Liver (tissue), 9 donors: ENCODE measurements around the gene PRKCG. TPM values are rescaled to one million over a fixed set of nuclear protein-coding genes. Genes with fewer than 3 reads are reported as not detected.

ENCODE experiments used
- DNase-seq: peaks from one replicate; pipeline ENCODE4 v3.0.0-alpha.2; 2017; ENCODE audit warnings: low spot score
- H3K27ac ChIP-seq, 2 donors: one replicate each; pipeline ENCODE4 v1.7.0; 2013; ENCODE audit warnings: inconsistent platforms in 2 of 2, low read length in 2 of 2, control low read depth in 1 of 2, low read depth in 1 of 2, mild to moderate bottlenecking in 1 of 2
- H3K27me3 ChIP-seq, 4 donors: one replicate each; pipeline versions ENCODE4 v1.6.1 to v1.7.0; 2013; ENCODE audit warnings: low read length in 3 of 4, inconsistent platforms in 1 of 4, mild to moderate bottlenecking in 1 of 4, moderate library complexity in 1 of 4; ENCODE audit not compliant: control insufficient read depth in 4 of 4, insufficient read depth in 4 of 4
- H3K36me3 ChIP-seq, 4 donors: one replicate each; pipeline versions ENCODE4 v1.6.1 to v1.7.0; 2013; ENCODE audit warnings: low read length in 3 of 4, mild to moderate bottlenecking in 3 of 4, low read depth in 1 of 4, moderate library complexity in 1 of 4; ENCODE audit not compliant: control insufficient read depth in 4 of 4, insufficient read depth in 3 of 4
- H3K4me1 ChIP-seq, 4 donors: one replicate each; pipeline versions ENCODE4 v1.6.1 to v1.7.0; 2013; ENCODE audit warnings: low read length in 3 of 4, mild to moderate bottlenecking in 3 of 4, moderate library complexity in 1 of 4; ENCODE audit not compliant: control insufficient read depth in 4 of 4, insufficient read depth in 4 of 4
- H3K4me3 ChIP-seq, 3 donors: one replicate each; pipeline versions ENCODE4 v1.6.1 to v1.7.0; 2013; ENCODE audit warnings: low read length in 3 of 3, control low read depth in 1 of 3, low read depth in 1 of 3, mild to moderate bottlenecking in 1 of 3
- H3K9ac ChIP-seq, 2 donors: one replicate each; pipeline ENCODE4 v1.7.0; 2013; ENCODE audit warnings: low read length in 2 of 2, mild to moderate bottlenecking in 2 of 2, moderate library complexity in 2 of 2, control low read depth in 1 of 2, low read depth in 1 of 2
- H3K9me3 ChIP-seq, 4 donors: one replicate each; pipeline versions ENCODE4 v1.6.1 to v1.7.0; 2013; ENCODE audit warnings: low read length in 3 of 4; ENCODE audit not compliant: control insufficient read depth in 4 of 4
- ATF3 ChIP-seq: IDR thresholded peaks from 2 replicates; pipeline ENCODE4 v1.6.1; 2016; ENCODE audit warnings: antibody characterized with exemption
- CTCF ChIP-seq: fragments of 150-350 bp; IDR thresholded peaks from 2 replicates; pipeline ENCODE4 v1.5.1; 2017; ENCODE audit warnings: improper control_type of control experiment, low read depth, low read length; ENCODE audit not compliant: missing input control
- EGR1 ChIP-seq, 2 donors: IDR thresholded peaks; 2 replicates each; pipeline ENCODE4 v1.6.1; 2016 to 2018; ENCODE audit warnings: antibody characterized with exemption in 2 of 2, low read depth in 2 of 2
- FOXA1 ChIP-seq: IDR thresholded peaks from 2 replicates; pipeline ENCODE4 v1.6.1; 2016; ENCODE audit warnings: antibody characterized with exemption
- FOXA2 ChIP-seq: IDR thresholded peaks from 2 replicates; pipeline ENCODE4 v1.6.1; 2016; ENCODE audit warnings: antibody characterized with exemption
- GABPA ChIP-seq, 2 donors: IDR thresholded peaks in 1 of 2; conservative IDR thresholded peaks in 1 of 2; 2 replicates each; pipeline ENCODE4 v1.6.1; 2016; ENCODE audit warnings: antibody characterized with exemption in 2 of 2, mild to moderate bottlenecking in 1 of 2, moderate library complexity in 1 of 2
- HNF4A ChIP-seq, 2 donors: conservative IDR thresholded peaks; 2 replicates each; pipeline ENCODE4 v1.6.1; 2016; ENCODE audit warnings: antibody characterized with exemption in 2 of 2, mild to moderate bottlenecking in 2 of 2
- HNF4G ChIP-seq: IDR thresholded peaks from 2 replicates; pipeline ENCODE4 v1.6.1; 2016; ENCODE audit warnings: antibody characterized with exemption
- MAX ChIP-seq: IDR thresholded peaks from 2 replicates; pipeline ENCODE4 v1.6.1; 2016; ENCODE audit warnings: antibody characterized with exemption
- NR2F2 ChIP-seq: IDR thresholded peaks from 2 replicates; pipeline ENCODE4 v1.6.1; 2016; ENCODE audit warnings: antibody characterized with exemption
- RAD21 ChIP-seq, 2 donors: IDR thresholded peaks; 2 replicates each; pipeline ENCODE4 v1.6.1; 2016; ENCODE audit warnings: antibody characterized with exemption in 2 of 2, mild to moderate bottlenecking in 2 of 2
- REST ChIP-seq: IDR thresholded peaks from 2 replicates; pipeline ENCODE4 v1.6.1; 2016; ENCODE audit warnings: antibody characterized with exemption, mild to moderate bottlenecking
- RXRA ChIP-seq, 2 donors: IDR thresholded peaks; 2 replicates each; pipeline ENCODE4 v1.6.1; 2017 to 2018; ENCODE audit warnings: antibody characterized with exemption in 2 of 2, mild to moderate bottlenecking in 1 of 2
- SP1 ChIP-seq: IDR thresholded peaks from 2 replicates; pipeline ENCODE4 v1.6.1; 2018; ENCODE audit warnings: antibody characterized with exemption, mild to moderate bottlenecking
- TAF1 ChIP-seq: conservative IDR thresholded peaks from 2 replicates; pipeline ENCODE4 v1.6.1; 2016; ENCODE audit warnings: antibody characterized with exemption, mild to moderate bottlenecking
- ZBTB33 ChIP-seq: IDR thresholded peaks from 2 replicates; pipeline ENCODE4 v1.6.1; 2016; ENCODE audit warnings: antibody characterized with exemption
- WGBS: extraction: QIAGEN DNeasy Blood & Tissue Kit; methylation state at CpG from one replicate; pipeline ENCODE4 v1.1.7; 2013; 5-methylcytosine and 5-hydroxymethylcytosine counted together
- polyA plus RNA-seq, 2 donors: library from polyadenylated mRNA; stranded (reverse) in 1 of 2; unstranded in 1 of 2; fragments of 200-250 nt in 1 of 2; fragments of >200 nt in 1 of 2; fragmentation: Nextera tagmentation in 1 of 2; extraction: Ambion mirVana in 1 of 2; gene quantifications; one replicate each; pipeline versions ENCODE4 v1.2.1 to v1.2.3, GENCODE V29; 2013 to 2015
- total RNA-seq, 2 donors: library from RNA; depleted of rRNA; stranded (reverse); fragments of >200 nt; gene quantifications; one replicate each; pipeline ENCODE4 v1.2.3, GENCODE V29; 2014
- donor health status: healthy.
- donor health status: healthy.
- donor health status: healthy.
- donor health status: healthy.
- donor health status: healthy.

The PRKCG gene
- total and polyA plus RNA-seq, 4 donors: 0.09 TPM; not detected in 3

GRCh38 chr19:53875602-53876325 lies 6.2 kb upstream of the PRKCG start:
- peaks cover 3 to 15% (median 9%) of the 10 kb centered on the region in 4 donors for H3K36me3 ChIP-seq
- H3K4me3 ChIP-seq: no peak overlapping the region
- TF ChIP-seq CTCF (no peak), SP1 (no peak), ZBTB33 (no peak), GABPA (IDR thresholded peaks at IDR 0.05 in 1 of 2, conservative IDR thresholded peaks at IDR 0.05 in 1 of 2) (no peak), FOXA2 (no peak), FOXA1 (no peak), RXRA (IDR thresholded peaks at IDR 0.05) (no peak), REST (no peak), EGR1 (IDR thresholded peaks at IDR 0.05; ENCODE audit: low read depth in 2 of 2) (no peak), ATF3 (no peak), NR2F2 (no peak), HNF4G (no peak), HNF4A (conservative IDR thresholded peaks at IDR 0.05) (no peak), TAF1 (no peak), MAX (no peak), RAD21 (IDR thresholded peaks at IDR 0.05) (no peak)
- no peak overlapping the region for H3K27ac ChIP-seq
- WGBS: 92% methylated on average over 17 of the region's 17 CpGs
- H3K27me3 ChIP-seq: peaks cover 0 to 3% (median 0%) of the 10 kb centered on the region in 4 donors
- no peak for DNase-seq
- H3K9me3 ChIP-seq: no peaks in the 10 kb centered on the region
- H3K9ac ChIP-seq: no peak overlapping the region
- peaks cover 0 to 9% (median 4%) of the 10 kb centered on the region in 4 donors for H3K4me1 ChIP-seq
